Activated CD4-positive, alpha-beta memory T cell treated with anti-CD3 and anti-CD28 coated beads for 36 hours (primary cell): ENCODE measurements around the gene ADSS1. TPM values are rescaled to one million over a fixed set of nuclear protein-coding genes. Genes with fewer than 3 reads are reported as not detected.

ENCODE experiments used
- CTCF ChIA-PET: fragments of 350-600 bp; sonication (Branson Sonifier 250); formaldehyde crosslinking; loops from one replicate; lab custom pipeline; 2021; ENCODE audit warnings: antibody characterized with exemption, inconsistent platforms; lab: Charles Lee
- POLR2A ChIA-PET: fragments of 350-600 bp; sonication (Branson Sonifier 250); formaldehyde crosslinking; loops from one replicate; lab custom pipeline; 2021; ENCODE audit warnings: antibody characterized with exemption; lab: Charles Lee
- DNase-seq: peaks from one replicate; pipeline ENCODE4 v3.0.0-alpha.2; 2020
- H3K27ac Mint-ChIP-seq: one replicate; pipeline ENCODE4 v1.8.0; 2021; ENCODE audit warnings: mixed read lengths
- H3K27me3 Mint-ChIP-seq: one replicate; pipeline ENCODE4 v1.8.0; 2021; ENCODE audit warnings: mixed read lengths
- H3K36me3 Mint-ChIP-seq: one replicate; pipeline ENCODE4 v1.8.0; 2021; ENCODE audit warnings: mixed read lengths
- H3K4me1 Mint-ChIP-seq: one replicate; pipeline ENCODE4 v1.8.0; 2021; ENCODE audit warnings: low read depth, mixed read lengths
- H3K4me3 Mint-ChIP-seq: one replicate; pipeline ENCODE4 v1.8.0; 2021; ENCODE audit warnings: mild to moderate bottlenecking, mixed read lengths
- H3K9me3 Mint-ChIP-seq: one replicate; pipeline ENCODE4 v1.8.0; 2021; ENCODE audit warnings: mixed read lengths
- intact Hi-C: fragments of 100-400 bp; cut with micrococcal nuclease; formaldehyde crosslinking; loops from one replicate; pipeline ENCODE4 v1.15.1; 2023
- total RNA-seq, 2 experiments: library from RNA; stranded (reverse); gene quantifications; one replicate each; pipeline ENCODE4 v1.2.3, GENCODE V29; 2021

Gene ADSS1
- total RNA-seq, 2 experiments from 2014 or later = 2.3 to 3.3 TPM

DNA sequence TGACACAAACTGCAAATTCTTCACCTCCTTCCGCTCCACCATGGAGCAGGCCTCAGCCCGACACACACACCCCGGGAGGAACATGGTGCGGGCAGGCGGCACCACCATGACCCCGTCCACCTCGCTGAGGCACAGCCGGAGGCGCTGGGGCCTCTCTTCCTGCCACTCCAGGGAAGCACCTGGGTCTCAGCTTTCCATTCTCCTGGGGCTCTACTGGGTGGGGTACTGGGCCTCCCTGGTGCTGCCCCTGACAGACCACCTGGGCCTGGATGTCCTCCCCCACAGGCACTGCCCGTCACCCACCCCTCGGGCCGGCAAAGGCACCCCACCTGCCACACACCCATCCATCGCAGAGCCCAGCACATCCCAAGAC lies 61.7 kb downstream of the ADSS1 start:
- Mint-ChIP-seq H3K4me3 (no peak overlapping the region), H3K27me3 (no peaks in the 10 kb centered on the region), H3K9me3 (no peaks in the 10 kb centered on the region), H3K4me1 (peaks cover 5% of the 10 kb centered on the region), H3K27ac (no peak overlapping the region), H3K36me3 (no peaks in the 10 kb centered on the region)
- no peak for DNase-seq
- intact Hi-C loops = no loop called here
- ChIA-PET POLR2A (no interaction called here), CTCF (interaction anchor here (0.8 kb wide), 1 partner anchor 15 kb away, joined by 3 read pairs; no protein-coding TSS in a partner anchor)

DNA sequence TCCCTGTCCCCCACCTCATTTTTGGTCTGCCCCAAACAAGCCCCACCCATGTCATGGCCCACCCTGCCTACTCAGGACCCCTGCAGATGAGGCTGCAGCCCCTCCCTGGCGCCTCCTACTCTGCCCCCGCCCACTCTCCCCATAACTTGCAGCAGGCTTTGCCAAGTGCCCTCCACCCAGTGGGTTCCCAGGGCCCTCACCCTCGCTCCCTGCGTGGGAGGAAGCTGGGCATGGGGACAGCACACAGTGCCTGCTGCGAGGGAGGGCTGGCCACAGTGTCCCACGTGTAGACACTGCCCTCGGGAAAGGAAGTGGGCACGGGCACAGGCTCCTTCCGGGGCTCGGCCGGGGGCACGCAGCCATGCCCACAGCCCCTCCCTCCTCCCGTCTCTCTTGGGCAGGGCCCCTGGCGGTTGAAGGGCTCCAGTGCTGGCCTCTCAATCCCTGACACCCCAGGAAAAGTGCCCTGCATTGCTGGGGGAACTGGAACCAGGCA lies 62.1 kb downstream of the ADSS1 start:
- POLR2A ChIA-PET = no interaction called here
- Mint-ChIP-seq H3K9me3 (no peaks in the 10 kb centered on the region), H3K27ac (no peak overlapping the region), H3K4me3 (no peak overlapping the region), H3K27me3 (no peaks in the 10 kb centered on the region), H3K4me1 (peaks cover 8% of the 10 kb centered on the region), H3K36me3 (no peaks in the 10 kb centered on the region)
- DNase-seq = no peak
- CTCF ChIA-PET = interaction anchor here (0.8 kb wide), 2 partner anchors 15 kb away, joined by 3 read pairs; no protein-coding TSS in a partner anchor
- intact Hi-C loops = no loop called here

DNA sequence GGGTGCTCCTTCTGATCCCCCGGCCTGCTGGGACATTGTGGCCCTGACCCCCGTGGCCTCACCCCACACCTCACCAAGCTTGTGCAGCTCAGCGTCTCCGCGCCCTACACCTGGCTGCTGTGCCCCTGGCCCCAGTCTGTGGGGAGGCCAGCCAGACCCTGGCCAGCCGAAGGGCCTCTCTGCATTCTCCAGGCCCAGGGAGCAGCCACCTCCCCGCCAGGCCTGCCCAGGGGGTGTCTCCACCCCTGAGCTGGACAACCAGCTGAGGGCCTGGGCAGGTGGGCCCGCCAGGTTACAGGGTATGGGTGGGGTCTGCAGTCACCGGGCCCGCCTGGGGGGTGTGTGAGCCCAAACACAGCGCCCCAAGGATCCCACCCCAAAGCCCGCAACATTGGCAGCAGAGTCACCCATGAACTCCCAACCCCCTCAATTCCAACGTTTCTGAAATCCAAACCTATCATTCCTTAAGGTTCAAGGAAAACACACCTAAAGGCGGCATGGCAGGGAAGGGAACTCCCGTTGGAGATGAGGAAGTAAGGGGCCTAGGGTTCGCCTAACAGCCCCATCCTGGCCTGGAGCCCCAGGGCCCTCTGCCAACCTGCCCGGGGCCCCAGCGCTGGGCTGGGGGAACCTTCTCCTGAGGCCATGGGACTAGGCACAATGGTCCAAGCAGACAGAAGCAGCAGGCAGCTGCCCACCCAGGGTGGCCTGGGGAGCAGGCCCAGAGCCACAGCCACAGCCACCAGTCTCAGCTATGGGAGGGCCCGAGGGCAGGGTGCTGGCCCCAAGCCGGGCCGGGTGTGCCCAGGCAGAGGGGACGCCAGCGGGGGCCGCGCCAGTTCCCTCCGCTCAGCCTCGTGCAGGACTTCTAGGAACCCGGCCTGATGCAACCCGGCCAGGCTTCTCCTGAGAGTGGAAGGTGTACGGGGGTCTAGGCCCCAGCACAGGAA lies 63.0 kb downstream of the ADSS1 start:
- intact Hi-C loops = no loop called here
- Mint-ChIP-seq H3K27me3 (no peaks in the 10 kb centered on the region), H3K9me3 (no peaks in the 10 kb centered on the region), H3K27ac (no peak overlapping the region), H3K36me3 (no peaks in the 10 kb centered on the region), H3K4me3 (no peak overlapping the region), H3K4me1 (peaks cover 14% of the 10 kb centered on the region)
- DNase-seq = no peak
- POLR2A ChIA-PET = no interaction called here
- CTCF ChIA-PET = interaction anchor here (0.8 kb wide), 1 partner anchor 16 kb away, joined by 3 read pairs; no protein-coding TSS in a partner anchor

DNA sequence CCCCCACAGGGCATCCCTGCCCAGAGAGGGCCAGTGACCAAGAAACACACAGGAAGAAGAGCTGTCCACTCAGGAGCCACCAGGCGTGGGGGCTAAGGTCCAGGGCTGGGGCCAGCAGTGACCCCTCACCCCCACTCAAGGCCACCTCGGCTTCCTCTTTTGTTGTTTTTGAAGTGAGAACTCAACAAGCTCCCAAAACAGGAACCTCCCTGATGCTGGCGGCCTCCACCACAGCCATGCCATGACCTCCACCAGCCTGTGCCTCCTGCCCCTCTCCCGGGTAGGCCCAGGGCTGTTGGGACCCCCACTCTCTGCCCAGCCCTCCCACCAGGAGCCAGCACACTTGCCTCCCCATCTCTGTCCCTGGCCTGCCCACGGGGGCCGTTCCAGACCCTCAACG lies 63.7 kb downstream of the ADSS1 start:
- intact Hi-C loops = no loop called here
- H3K9me3 Mint-ChIP-seq = no peaks in the 10 kb centered on the region
- no peak for DNase-seq
- H3K4me1 Mint-ChIP-seq = peaks cover 17% of the 10 kb centered on the region
- ChIA-PET POLR2A (no interaction called here), CTCF (no interaction called here)
- no peaks in the 10 kb centered on the region for H3K27me3 Mint-ChIP-seq
- H3K27ac Mint-ChIP-seq = no peak overlapping the region
- no peak overlapping the region for H3K4me3 Mint-ChIP-seq
- no peaks in the 10 kb centered on the region for H3K36me3 Mint-ChIP-seq

DNA sequence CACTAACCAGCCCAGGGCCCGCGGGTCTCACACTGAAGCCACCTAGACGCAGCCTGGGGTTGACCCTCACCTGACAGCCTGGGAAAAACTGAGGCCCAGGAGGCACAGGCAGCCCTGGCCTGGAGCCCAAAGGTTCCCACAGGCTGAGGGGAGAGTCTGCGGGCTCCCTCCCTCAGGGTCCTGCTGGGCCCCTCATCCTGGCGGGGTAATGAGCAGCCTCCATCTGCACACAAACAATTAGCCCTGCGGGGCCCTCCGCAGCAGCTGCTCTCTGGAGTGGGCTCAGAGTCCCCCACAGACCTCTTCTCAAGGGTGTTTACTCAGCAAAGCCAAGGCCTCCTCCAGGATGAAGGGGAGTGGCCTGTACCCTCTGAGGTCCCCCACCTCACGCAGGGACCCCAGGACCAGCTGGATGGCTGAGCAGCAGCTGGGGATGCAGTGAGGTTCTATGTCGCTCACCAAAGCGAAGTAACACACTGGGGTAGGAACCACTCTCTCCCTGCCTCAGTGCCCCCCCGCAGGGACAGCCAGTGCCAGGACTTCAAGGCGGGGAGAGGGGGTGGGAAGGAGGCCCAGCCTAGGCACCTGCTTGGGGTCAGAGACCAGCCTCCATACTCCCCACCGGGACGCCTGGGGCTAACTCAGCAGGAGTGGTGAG lies 64.3 kb downstream of the ADSS1 start:
- CTCF ChIA-PET = interaction anchor here (1.1 kb wide), 2 partner anchors 13 to 20 kb away, joined by 3 read pairs; partner anchors contain the start of gene ZBTB42
- H3K4me3 Mint-ChIP-seq = no peak overlapping the region
- H3K36me3 Mint-ChIP-seq = no peaks in the 10 kb centered on the region

DNA sequence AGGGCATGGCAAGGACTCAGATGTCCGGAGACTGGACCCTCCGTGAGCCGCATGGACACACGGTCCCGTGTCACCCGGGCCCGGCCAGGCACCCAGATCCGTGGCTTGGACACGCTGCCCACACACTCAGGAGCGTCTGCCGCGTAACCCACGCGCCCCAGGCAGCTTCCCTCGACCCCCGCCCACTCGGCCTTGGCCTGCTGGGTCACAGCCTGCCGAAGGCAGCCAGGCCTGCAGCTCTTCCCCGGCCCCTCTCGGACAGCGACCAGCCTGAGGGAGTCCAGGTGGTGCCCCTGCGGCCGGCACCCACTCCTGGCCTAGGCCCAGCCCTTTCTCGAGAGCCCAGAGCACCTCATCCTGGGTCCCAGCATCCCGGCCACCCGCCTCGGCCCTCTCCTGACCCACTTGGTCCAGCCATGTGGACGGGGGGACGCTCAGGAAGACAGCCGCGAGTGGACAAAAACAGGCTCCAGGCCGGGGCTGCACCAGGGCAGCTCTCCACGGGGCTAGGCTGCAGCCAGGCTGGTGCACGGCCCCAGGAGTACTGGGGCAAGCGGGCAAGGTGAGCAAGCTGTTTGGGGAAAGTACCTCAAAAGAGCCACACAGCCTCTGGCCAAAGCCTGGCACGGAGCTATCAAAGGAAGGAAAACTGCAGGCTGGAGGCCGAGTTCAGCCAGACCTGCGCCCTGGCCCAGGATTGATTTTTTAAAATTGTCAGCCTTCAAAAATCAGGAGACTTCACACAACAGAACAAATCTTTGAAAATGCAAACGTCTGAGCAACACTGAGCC lies 65.0 kb downstream of the ADSS1 start:
- POLR2A ChIA-PET = no interaction called here
- no peaks in the 10 kb centered on the region for H3K27me3 Mint-ChIP-seq
- no peaks in the 10 kb centered on the region for H3K36me3 Mint-ChIP-seq
- intact Hi-C loops = no loop called here
- CTCF ChIA-PET = interaction anchor here (1.1 kb wide), 2 partner anchors 12 to 20 kb away, joined by 3 read pairs; partner anchors contain the start of gene ZBTB42
- no peak for DNase-seq
- H3K27ac Mint-ChIP-seq = no peak overlapping the region
- H3K4me1 Mint-ChIP-seq = peaks cover 30% of the 10 kb centered on the region
- no peak overlapping the region for H3K4me3 Mint-ChIP-seq
- no peaks in the 10 kb centered on the region for H3K9me3 Mint-ChIP-seq

More for the DNA sequence above, 64.3 kb downstream of the ADSS1 start:
- Mint-ChIP-seq H3K9me3 (no peaks in the 10 kb centered on the region), H3K4me1 (peaks cover 22% of the 10 kb centered on the region), H3K27ac (no peak overlapping the region), H3K27me3 (no peaks in the 10 kb centered on the region)
- DNase-seq = no peak
- POLR2A ChIA-PET = no interaction called here
- intact Hi-C loops = no loop called here

DNA sequence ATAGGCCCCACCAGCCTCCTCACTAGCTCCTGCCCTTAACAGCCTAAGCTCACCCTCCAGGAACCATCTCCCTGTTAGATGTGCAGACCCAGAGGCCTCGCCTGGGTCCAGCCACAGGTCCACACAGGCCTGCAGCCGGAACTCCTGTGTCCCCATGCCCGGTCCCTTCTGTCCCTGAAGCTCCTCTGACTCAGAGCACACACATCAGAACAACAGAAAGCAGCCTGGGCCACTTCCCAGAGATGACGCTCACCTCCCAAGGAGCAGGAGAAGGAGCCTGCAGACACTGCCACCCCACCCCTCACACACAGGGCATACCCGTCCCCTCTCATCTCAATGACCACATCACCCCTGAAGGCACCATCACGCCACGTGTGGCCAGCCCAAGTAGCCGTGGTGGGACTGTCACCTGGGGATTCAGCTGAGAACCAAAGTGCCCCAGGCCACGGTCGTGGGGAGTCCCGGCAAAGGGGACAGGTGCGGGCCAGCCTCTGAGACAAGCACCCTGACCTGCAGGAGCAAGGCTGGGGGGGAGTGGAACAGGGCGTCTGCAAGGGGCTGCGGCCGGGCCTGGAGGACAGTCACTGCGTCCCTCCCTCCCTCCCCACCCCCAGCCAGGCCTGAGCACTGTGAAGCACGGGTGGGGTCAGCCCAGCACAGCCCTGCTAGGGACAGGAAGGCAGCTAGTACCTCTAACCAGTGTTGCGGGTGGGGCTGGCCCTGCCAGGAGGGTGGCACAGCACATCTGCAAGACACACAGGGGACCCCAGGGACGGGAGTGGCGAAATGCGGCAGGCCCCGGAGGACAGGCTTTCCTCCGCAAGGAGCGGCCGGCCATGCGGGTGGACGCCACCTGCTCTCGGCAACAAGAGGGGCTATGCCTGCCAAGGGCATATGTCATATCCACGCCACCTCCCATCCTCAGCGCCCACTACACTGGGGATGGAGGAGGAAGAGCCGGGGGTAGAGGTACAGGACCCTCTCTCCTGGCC lies 66.0 kb downstream of the ADSS1 start:
- no peaks in the 10 kb centered on the region for H3K27me3 Mint-ChIP-seq
- ChIA-PET CTCF (no interaction called here), POLR2A (no interaction called here)
- DNase-seq = no peak
- no peaks in the 10 kb centered on the region for H3K36me3 Mint-ChIP-seq
- no peak overlapping the region for H3K4me3 Mint-ChIP-seq
- peaks cover 36% of the 10 kb centered on the region for H3K4me1 Mint-ChIP-seq
- H3K27ac Mint-ChIP-seq = no peak overlapping the region
- H3K9me3 Mint-ChIP-seq = no peaks in the 10 kb centered on the region
- intact Hi-C loops = no loop called here

DNA sequence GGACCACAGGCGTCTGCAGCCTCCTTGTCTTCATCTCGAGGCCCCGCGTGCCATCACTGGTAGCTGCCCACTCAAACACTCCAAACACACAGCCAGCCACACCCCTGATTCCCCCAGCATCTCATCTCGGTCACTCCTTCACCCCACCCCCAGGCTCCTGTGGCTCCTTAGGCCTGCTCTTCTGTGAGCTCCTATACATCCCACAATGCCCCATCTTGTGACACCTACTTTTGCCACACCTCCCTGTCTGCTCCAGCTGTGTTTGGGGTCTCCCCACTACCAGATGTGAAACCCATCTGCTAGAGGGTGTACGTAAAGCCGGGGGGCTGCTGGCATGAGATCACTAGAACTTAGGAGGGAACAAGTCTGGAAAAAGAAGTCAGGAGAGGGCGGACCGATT lies 67.4 kb downstream of the ADSS1 start:
- Mint-ChIP-seq H3K4me3 (no peak overlapping the region), H3K27ac (no peak overlapping the region), H3K36me3 (no peaks in the 10 kb centered on the region), H3K4me1 (peaks cover 38% of the 10 kb centered on the region), H3K27me3 (no peaks in the 10 kb centered on the region), H3K9me3 (no peaks in the 10 kb centered on the region)
- POLR2A ChIA-PET = interaction anchor here (0.7 kb wide), 1 partner anchor 9 kb away, joined by 5 read pairs; no protein-coding TSS in a partner anchor
- CTCF ChIA-PET = interaction anchor here (0.8 kb wide), 1 partner anchor 68 kb away, joined by 3 read pairs; no protein-coding TSS in a partner anchor
- intact Hi-C loops = no loop called here
- DNase-seq = no peak

DNA sequence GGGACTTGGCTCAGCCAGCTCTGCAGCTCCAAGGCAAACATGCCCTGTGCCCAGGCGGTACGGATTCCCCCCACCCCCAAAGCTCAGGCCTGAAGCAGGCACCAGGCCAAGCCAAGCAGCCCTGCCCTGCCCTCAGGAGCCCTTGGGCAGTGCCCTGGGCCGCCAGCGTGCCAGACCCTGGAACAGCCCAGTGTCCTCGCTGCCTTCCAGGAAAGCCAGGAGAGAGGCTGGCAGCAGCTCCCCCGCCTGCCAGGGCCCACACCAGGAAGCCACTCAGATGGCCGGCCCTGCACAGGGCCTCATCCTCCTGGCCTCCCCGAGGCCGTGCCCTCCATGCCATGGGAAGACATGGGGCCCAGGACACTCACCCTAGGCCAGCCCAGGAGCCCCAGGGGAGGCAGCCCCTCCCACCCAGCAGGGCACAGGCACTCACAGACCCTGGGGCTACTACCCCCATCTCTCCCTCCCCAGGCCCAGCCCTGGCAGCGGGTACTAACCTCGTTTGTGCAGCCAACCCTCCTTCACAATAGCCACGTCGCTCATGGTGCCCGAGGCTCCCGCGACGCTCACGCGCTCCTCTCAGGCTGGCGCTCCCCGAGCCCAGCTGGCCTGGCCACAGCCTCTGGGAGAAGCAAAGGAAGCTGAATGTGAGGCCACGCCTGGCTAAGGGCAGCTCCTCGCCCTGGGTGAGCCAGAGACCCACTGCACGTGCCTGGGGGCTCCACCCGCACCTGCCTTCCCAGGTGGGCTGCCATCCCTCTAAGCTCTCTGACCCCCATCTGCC lies 68.3 kb downstream of the ADSS1 start:
- H3K36me3 Mint-ChIP-seq = no peaks in the 10 kb centered on the region
- CTCF ChIA-PET = interaction anchor here (1.0 kb wide), 1 partner anchor 24 kb away, joined by 3 read pairs; no protein-coding TSS in a partner anchor
- peaks cover 35% of the 10 kb centered on the region for H3K4me1 Mint-ChIP-seq
- no peak overlapping the region for H3K27ac Mint-ChIP-seq
- intact Hi-C loops = no loop called here
- H3K27me3 Mint-ChIP-seq = no peaks in the 10 kb centered on the region
- H3K4me3 Mint-ChIP-seq = no peak overlapping the region
- H3K9me3 Mint-ChIP-seq = no peaks in the 10 kb centered on the region
- DNase-seq = no peak
- POLR2A ChIA-PET = interaction anchor here (0.7 kb wide), 1 partner anchor 10 kb away, joined by 5 read pairs; no protein-coding TSS in a partner anchor

DNA sequence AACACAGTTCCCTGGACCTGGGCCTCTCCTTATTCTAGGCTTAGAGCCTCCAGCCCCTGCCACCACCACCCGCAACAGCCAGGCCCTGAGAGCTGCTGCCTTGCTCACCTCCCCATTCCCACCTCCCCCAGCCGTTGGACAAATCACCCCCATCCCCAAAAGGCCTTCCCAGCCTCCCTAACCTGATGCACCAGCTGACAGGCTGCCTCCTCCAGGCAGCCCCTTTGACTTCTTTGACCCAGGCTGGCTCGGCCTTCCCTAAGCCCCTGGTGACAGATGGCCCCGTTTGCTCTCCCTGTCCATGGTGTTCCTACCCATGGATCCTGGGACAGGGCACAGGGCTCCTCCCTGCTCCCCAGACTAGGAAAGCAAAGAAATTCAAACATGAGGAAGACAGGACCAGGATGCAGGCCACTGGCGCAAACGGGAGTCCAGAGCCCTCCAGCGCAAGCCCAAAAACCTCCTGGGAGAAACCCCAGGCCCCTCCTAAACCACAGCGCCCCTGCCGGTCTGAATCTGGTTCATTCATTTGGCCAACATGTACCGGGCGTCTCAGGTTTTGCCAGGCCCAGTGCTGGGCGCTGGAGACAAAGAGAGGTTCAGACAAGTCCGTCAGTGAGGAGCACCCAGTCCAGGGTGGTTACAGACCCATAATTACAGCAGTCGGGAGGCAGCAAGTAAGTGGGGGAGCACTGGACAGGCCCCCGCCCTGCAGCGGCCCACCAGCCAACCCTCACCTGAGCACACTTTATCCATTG lies 69.1 kb downstream of the ADSS1 start:
- no peaks in the 10 kb centered on the region for H3K9me3 Mint-ChIP-seq
- H3K27ac Mint-ChIP-seq = no peak overlapping the region
- CTCF ChIA-PET = no interaction called here
- no peaks in the 10 kb centered on the region for H3K27me3 Mint-ChIP-seq
- no peak for DNase-seq
- no peaks in the 10 kb centered on the region for H3K36me3 Mint-ChIP-seq
- H3K4me1 Mint-ChIP-seq = peaks cover 37% of the 10 kb centered on the region
- peak overlapping the region; percentile 84 for H3K4me3 Mint-ChIP-seq
- POLR2A ChIA-PET = no interaction called here
- intact Hi-C loops = no loop called here
